Neural cell (in vitro differentiated cells): ENCODE measurements around the gene DOK7. TPM values are rescaled to one million over a fixed set of nuclear protein-coding genes. Genes with fewer than 3 reads are reported as not detected.

Experiments used
- H2AFZ ChIP-seq: fragments of 200-600, 300-800 bp; sonication (generic), shearing (Covaris generic); 2 replicates; pipeline ENCODE4 v1.6.0; 2014; ENCODE audit warnings: low read depth, mild to moderate bottlenecking, antibody characterized with exemption, low read length, moderate library complexity
- H3F3A ChIP-seq: fragments of 200-600 bp; shearing (Covaris generic); 2 replicates; pipeline ENCODE4 v1.6.1; 2016; ENCODE audit warnings: mild to moderate bottlenecking, moderate library complexity, mixed read lengths, antibody characterized with exemption, low read length; ENCODE audit not compliant: insufficient read depth, poor library complexity, severe bottlenecking
- H3K27ac ChIP-seq: fragments of 200-600, 300-800 bp; sonication (generic), shearing (Covaris generic); 2 replicates; pipeline ENCODE4 v1.5.1; 2014; ENCODE audit warnings: mild to moderate bottlenecking, low read length, moderate library complexity
- H3K27me3 ChIP-seq: fragments of 300-800, 200-600 bp; sonication (generic), shearing (Covaris generic); 2 replicates; pipeline ENCODE4 v1.6.0; 2014; ENCODE audit warnings: mild to moderate bottlenecking, low read depth, low read length, moderate library complexity; ENCODE audit not compliant: insufficient read depth
- H3K36me3 ChIP-seq: fragments of 300-800, 200-600 bp; sonication (generic), shearing (Covaris generic); 2 replicates; pipeline ENCODE4 v1.5.1; 2014; ENCODE audit warnings: mild to moderate bottlenecking, antibody characterized with exemption, low read length, moderate library complexity; ENCODE audit not compliant: insufficient read depth
- H3K4me2 ChIP-seq: fragments of 300-800, 200-600 bp; sonication (generic), shearing (Covaris generic); 2 replicates; pipeline ENCODE4 v1.6.0; 2014; ENCODE audit warnings: mild to moderate bottlenecking, low read length
- H3K4me3 ChIP-seq: fragments of 300-800, 200-600 bp; sonication (generic), shearing (Covaris generic); 2 replicates; pipeline ENCODE4 v1.5.1; 2014; ENCODE audit warnings: mild to moderate bottlenecking, low read length, moderate library complexity
- H3K79me2 ChIP-seq: fragments of 200-600 bp; shearing (Covaris generic); replicated peaks from 2 replicates; pipeline ENCODE4 v1.6.0; 2014; ENCODE audit warnings: mild to moderate bottlenecking, low read length, moderate library complexity; ENCODE audit not compliant: insufficient read depth
- H3K9ac ChIP-seq: fragments of 300-800, 200-600 bp; sonication (generic), shearing (Covaris generic); 2 replicates; pipeline ENCODE4 v1.6.1; 2016; ENCODE audit warnings: mild to moderate bottlenecking, low read length, mixed read lengths
- H3K9me2 ChIP-seq: fragments of 200-600 bp; shearing (Covaris generic); 2 replicates; pipeline ENCODE4 v1.6.1; 2016; ENCODE audit warnings: mild to moderate bottlenecking, low read length, mixed read lengths; ENCODE audit not compliant: insufficient read depth
- H3K9me3 ChIP-seq: fragments of 200-600, 300-800 bp; sonication (generic), shearing (Covaris generic); 2 replicates; pipeline ENCODE4 v1.6.1; 2016; ENCODE audit warnings: mild to moderate bottlenecking, mixed run types, low read length, moderate library complexity, mixed read lengths
- H4K20me1 ChIP-seq: fragments of 200-600 bp; shearing (Covaris generic); 2 replicates; pipeline ENCODE4 v1.6.1; 2016; ENCODE audit warnings: mild to moderate bottlenecking, mixed run types; ENCODE audit not compliant: insufficient read depth
- CTCF ChIP-seq: fragments of 450-650 bp; IDR thresholded peaks from 2 replicates; pipeline ENCODE4 v1.5.1; 2014; ENCODE audit warnings: antibody characterized with exemption, mild to moderate bottlenecking, moderate library complexity; ENCODE audit not compliant: poor library complexity, severe bottlenecking
- EP300 ChIP-seq: fragments of 450-650 bp; conservative IDR thresholded peaks from 2 replicates; pipeline ENCODE4 v1.6.1; 2014; ENCODE audit warnings: antibody characterized with exemption, mild to moderate bottlenecking, moderate library complexity; ENCODE audit not compliant: poor library complexity, severe bottlenecking
- EZH2 ChIP-seq: fragments of 200-600, 300-800 bp; shearing (Covaris generic), sonication (generic); IDR thresholded peaks from 2 replicates; pipeline ENCODE4 v1.6.1; 2014; ENCODE audit warnings: antibody characterized with exemption, low read length, borderline replicate concordance, mild to moderate bottlenecking; ENCODE audit not compliant: insufficient read depth, poor library complexity, severe bottlenecking
- MXI1 ChIP-seq: fragments of 450-650 bp; conservative IDR thresholded peaks from 2 replicates; pipeline ENCODE4 v1.6.1; 2014; ENCODE audit warnings: antibody characterized with exemption, mild to moderate bottlenecking; ENCODE audit not compliant: poor library complexity, severe bottlenecking
- POLR2AphosphoS5 ChIP-seq: IDR thresholded peaks from 2 replicates; pipeline ENCODE4 v1.6.1; 2012
- RAD21 ChIP-seq: fragments of 450-650 bp; conservative IDR thresholded peaks from 2 replicates; pipeline ENCODE4 v1.6.1; 2014; ENCODE audit warnings: antibody characterized with exemption, mild to moderate bottlenecking, moderate library complexity
- REST ChIP-seq: IDR thresholded peaks from 2 replicates; pipeline ENCODE4 v1.6.1; 2012; ENCODE audit warnings: borderline replicate concordance
- SMC3 ChIP-seq: fragments of 450-650 bp; conservative IDR thresholded peaks from 2 replicates; pipeline ENCODE4 v1.6.1; 2014; ENCODE audit warnings: antibody characterized with exemption, mild to moderate bottlenecking, moderate library complexity; ENCODE audit not compliant: poor library complexity
- TAF1 ChIP-seq: IDR thresholded peaks from 2 replicates; pipeline ENCODE4 v1.6.1; 2012; ENCODE audit warnings: low read depth
- polyA plus RNA-seq: library from polyadenylated mRNA; depleted of rRNA; stranded (reverse); fragments of >200 nt; gene quantifications from 2 replicates; pipeline ENCODE4 v1.2.3, GENCODE V29; 2014

The DOK7 gene
- polyA plus RNA-seq, 1 donor from 2014 or later = 0.66 TPM

GRCh38 chr4:3478446-3479357 lies 15.6 kb downstream of the DOK7 start:
- H3K4me2 ChIP-seq = no peak overlapping the region
- H3K9me2 ChIP-seq = no peaks in the 10 kb centered on the region
- H3K27ac ChIP-seq = no peak overlapping the region
- H3K27me3 ChIP-seq = no peaks in the 10 kb centered on the region
- H4K20me1 ChIP-seq = no peaks in the 10 kb centered on the region
- H3K79me2 ChIP-seq = no peaks in the 10 kb centered on the region
- H3K9ac ChIP-seq = no peak overlapping the region
- H3K36me3 ChIP-seq = no peaks in the 10 kb centered on the region
- TF ChIP-seq CTCF = no peak
- no peak for TF ChIP-seq REST
- no peak for TF ChIP-seq MXI1
- TF ChIP-seq EZH2 = no peak
- no peak for TF ChIP-seq POLR2AphosphoS5
- no peak for TF ChIP-seq SMC3
- no peak for TF ChIP-seq TAF1
- TF ChIP-seq RAD21 = no peak
- no peak for TF ChIP-seq EP300
- H2AFZ ChIP-seq = no peak overlapping the region
- no peak overlapping the region for H3K4me3 ChIP-seq
- no peaks in the 10 kb centered on the region for H3K9me3 ChIP-seq
- no peaks in the 10 kb centered on the region for H3F3A ChIP-seq

GRCh38 chr4:3479358-3480101 lies 16.4 kb downstream of the DOK7 start:
- H2AFZ ChIP-seq = no peak overlapping the region
- no peaks in the 10 kb centered on the region for H3K9me3 ChIP-seq
- H3K36me3 ChIP-seq = no peaks in the 10 kb centered on the region
- no peak overlapping the region for H3K9ac ChIP-seq
- no peaks in the 10 kb centered on the region for H3K79me2 ChIP-seq
- no peaks in the 10 kb centered on the region for H3K9me2 ChIP-seq
- H3F3A ChIP-seq = no peaks in the 10 kb centered on the region
- no peak overlapping the region for H3K4me3 ChIP-seq
- no peaks in the 10 kb centered on the region for H3K27me3 ChIP-seq
- no peak overlapping the region for H3K4me2 ChIP-seq
- H4K20me1 ChIP-seq = no peaks in the 10 kb centered on the region
- TF ChIP-seq REST (no peak), RAD21 (no peak), CTCF (no peak), SMC3 (no peak), TAF1 (no peak), EP300 (no peak), EZH2 (no peak), MXI1 (no peak), POLR2AphosphoS5 (no peak)
- H3K27ac ChIP-seq = no peak overlapping the region
